Activated gamma-delta T cell (primary cell): Measurements from ENCODE around the gene TMEM51.

Experiments used
- DNase-seq: peaks from one replicate; lab custom pipeline; 2025; lab: John Stamatoyannopoulos, UW

Gene TMEM51

DNA sequence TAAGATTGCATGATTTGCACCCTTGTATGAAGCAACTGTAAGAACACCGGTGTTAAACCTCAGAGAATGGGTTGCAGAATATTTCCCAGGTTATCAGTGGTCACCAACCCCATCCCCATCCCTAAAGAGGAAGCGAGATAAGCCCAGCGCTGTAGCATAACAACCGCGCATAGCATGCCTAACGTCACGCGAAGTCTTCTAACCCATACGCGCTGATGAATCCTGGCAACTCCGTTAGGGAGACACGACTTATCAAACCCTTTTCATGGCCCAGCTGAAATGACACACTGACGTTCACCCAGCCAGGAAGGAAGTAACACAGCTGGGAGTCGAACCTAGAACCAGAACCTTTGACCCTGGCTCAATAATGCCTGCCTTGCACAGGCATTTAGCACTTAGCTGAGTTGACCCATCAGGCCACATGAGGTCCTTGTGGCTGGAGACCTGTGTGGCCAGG lies 24.2 kb downstream of the TMEM51 start:
- DNase-seq: no peak

DNA sequence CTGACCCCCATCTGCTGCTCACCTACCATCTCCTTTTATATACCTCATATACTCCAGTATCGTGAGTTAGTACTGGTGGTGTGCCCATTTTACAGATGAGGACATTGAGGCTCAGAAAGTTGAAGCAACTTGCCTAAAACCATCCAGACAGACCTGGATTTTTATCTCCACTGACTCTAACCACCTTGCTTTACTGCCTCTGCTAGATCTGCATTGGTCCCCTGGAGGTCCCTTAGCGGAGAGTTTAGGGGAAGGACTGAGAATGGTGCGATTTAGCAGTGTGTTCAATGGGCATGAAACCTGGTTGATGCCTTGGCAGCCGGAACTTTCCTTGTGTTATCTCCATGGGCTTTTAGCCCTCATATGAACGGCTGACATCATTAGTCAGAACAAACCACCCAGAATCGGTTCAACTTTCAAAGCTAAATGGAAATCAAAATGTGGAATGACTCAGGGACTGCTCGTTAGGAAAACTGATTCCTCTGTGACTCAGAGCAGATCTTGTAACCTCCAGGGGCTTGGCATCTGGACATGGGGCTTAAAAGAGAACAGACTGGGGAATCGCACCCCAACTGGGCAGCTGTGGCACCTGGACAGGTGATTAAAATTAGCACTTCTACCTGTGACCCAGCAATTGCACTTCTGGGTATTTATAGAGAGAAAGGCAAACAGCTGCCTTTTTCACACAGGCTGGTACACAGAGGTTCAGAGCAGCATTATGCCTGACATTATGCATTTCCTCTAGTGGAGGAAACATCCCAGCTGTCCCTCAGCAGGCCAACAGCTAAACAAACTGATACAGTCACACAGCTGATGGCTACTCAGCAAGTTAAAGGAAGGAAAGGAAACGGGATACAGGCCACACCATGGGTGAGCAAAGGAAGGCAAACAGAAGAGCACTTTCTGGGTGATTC lies 25.3 kb downstream of the TMEM51 start:
- DNase-seq: no peak

DNA sequence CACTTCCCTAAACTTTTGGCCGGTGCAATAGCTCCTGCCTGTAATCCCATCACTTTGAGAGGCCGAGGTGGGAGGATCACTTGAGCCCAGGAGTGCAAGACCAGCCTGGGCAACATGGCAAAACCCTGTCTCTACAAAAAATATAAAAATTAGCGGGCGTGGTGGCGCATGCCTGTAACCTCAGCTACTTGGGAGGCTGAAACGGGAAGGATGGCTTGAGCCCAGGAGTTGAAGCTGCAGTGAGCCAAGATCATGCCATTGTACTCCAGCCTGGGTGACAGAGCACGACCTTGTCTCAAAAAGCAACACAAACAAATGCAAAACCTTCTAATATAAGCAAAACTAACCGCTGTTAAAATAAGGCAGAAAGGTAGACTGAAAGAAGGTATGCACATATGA lies 25.9 kb downstream of the TMEM51 start:
- no peak for DNase-seq

DNA sequence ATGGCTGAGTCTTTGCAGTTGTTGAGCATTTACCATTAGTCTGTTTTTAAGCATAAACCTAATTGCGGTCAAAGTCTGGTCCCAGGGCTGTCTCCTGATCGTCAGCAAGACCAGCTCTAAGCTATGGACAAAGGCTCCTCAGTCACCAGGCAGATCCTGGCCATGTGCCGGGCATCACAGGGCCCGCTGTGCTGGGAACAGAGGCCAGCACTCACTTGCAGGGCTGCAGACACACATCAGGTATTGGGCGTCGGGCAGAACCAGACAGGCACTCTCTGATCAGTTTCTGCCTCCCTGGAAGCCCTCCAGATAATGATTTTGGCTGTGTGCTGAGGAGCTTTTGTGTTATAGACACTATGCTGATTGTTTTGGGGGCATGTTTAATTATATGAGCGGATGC lies 26.6 kb downstream of the TMEM51 start:
- DNase-seq: no peak

DNA sequence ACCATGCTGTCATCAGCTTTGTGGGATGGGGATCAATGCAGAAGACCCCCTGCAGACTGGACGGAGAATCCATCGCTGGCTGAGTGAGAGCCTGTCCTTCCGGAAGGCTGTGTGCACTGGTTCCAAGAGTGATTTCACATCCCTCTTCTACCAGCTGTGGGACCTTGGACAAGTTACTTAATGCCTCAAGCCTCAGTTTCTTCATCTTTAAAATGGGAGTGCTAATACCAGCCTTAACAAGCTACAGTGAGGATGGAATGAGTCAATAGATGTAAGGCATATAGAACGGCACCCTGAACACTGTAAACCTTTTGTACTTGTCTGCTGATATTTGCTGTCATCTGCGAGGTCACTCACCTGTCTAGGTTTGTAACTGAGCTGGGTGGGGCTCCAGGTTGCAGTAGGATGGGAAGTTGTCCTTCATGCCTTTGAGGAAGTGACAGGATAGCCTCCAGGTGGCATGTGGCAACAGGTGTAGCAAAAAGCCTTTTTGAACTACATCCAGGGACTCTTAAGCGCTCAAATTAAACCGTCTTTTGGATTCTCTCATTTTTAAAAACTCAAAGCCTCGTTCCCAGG lies 27.5 kb downstream of the TMEM51 start:
- no peak for DNase-seq

DNA sequence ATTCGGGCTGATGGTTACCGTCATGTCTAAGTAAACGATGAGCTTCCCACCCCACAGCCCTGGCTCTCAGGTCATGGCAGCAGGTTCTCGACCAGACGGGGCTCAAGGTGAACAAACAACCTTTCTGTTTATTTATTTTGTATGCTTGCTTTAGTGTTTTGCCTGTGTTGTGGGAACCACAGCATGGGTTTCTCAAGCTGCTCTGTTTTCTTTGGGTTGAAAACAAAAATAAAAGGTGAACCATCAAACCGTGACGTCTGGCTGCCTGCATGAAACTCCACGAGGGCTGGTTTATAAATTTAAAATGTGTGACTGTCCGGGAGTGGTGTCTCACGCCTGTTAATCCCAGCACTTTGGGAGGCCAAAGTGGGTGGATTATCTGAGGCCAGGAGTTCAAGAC lies 28.0 kb downstream of the TMEM51 start:
- DNase-seq: no peak

DNA sequence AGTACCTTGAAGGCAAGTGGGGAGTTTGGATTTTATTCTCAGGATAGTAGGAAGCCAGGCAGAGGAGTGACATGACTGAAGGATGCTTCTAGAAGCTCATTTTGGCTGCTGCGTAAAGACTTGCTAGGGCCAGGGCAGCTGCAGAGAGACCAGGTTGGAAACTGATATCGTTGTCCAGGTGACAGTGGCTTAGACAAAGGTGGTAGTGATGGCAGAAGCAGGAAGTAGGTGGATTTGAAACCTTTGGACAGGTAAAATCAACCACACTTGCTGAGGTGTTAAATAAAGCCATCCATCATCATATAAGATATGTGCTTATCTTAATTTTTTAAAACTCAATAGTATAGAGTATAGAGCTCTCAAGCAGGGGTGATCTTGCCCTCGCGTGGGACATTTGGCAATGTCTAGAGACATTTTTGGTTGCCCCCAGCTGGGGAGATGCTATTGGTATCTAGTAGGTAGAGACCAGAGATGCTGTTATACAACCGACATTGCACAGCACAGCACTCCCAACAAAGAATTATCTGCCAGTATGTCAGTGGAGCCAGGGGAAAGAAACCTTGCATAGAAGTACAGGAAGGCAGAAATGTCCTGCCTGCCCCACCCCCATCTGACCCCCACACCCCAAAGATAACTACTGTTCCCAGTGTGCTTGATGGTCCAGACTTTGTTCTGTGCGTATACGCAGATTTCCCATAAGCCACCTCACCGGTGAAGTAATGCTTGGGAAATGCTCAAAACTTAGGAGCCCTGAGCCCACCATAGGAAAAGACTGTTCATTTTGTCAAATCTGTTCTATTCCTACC lies 31.1 kb downstream of the TMEM51 start:
- no peak for DNase-seq

DNA sequence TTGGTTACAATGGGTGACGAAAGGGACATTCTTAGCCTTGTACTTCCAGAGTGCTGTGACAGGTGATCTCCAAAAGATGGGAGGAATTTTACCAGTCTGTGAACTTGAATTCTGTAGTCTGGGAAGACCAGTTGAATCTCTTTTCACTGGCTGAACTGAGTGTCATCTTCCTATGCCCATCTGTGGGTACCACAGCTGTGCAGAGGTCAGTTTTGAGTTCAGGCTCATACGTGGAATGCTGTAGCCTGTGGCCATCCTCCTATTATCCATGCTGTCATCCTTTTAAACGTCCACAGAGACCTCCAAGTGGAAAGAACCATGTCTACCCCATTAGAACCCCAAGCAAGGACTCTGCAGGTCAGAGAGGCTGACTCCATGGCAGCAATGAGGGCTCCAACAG lies 32.1 kb downstream of the TMEM51 start:
- DNase-seq: no peak

DNA sequence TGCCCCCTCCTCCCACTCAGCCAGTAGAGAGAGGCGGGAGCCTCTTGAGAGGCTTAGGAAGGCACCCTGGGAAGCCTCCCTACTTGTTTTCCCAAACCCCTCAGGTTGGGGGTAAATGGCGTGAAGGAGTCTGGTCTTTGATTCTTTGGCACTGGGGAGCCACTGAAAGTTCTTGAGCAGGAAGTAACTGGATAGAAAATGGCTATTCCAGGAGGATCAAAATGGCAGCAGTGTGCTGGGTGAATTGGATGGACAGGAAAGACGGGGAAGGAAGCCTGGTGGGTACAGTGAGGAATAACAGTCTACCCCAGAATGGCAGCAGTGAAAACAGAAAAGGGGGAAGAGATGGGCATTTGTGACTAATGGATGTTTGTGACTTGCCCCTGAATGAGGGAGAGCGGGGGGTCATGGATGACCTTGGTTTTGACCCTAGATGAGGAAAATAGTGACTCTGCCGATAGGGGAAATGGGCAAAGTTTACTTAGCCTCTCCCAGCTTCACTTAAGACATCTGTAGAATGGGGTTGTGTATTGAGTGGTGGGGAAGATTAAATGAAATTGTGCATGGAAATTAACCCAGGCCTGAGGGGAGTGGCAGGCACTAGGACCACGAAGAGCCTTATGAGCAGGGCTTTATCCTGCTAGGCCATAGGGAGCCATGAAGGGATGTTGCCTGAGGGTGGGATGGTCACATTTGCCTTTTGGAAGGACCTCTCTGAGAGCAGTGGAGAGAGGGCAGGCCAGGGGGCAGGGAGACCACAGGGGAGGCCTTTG lies 32.7 kb downstream of the TMEM51 start:
- DNase-seq: no peak

DNA sequence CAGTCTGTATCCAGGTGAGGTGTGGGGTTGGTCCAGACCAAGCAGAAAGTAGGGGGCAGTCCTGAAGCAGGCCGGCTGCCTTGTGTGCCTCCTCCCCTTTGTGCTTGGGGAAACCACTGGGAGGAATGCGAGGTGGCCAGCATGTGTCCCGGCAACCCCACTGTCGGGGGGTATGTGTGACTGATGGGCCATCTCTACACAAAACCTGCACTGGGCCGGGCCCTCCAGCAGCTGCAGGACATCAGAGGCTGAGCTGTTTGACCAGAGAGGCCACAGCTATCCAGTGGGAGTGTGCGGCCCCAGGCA lies 33.3 kb downstream of the TMEM51 start:
- DNase-seq: no peak

DNA sequence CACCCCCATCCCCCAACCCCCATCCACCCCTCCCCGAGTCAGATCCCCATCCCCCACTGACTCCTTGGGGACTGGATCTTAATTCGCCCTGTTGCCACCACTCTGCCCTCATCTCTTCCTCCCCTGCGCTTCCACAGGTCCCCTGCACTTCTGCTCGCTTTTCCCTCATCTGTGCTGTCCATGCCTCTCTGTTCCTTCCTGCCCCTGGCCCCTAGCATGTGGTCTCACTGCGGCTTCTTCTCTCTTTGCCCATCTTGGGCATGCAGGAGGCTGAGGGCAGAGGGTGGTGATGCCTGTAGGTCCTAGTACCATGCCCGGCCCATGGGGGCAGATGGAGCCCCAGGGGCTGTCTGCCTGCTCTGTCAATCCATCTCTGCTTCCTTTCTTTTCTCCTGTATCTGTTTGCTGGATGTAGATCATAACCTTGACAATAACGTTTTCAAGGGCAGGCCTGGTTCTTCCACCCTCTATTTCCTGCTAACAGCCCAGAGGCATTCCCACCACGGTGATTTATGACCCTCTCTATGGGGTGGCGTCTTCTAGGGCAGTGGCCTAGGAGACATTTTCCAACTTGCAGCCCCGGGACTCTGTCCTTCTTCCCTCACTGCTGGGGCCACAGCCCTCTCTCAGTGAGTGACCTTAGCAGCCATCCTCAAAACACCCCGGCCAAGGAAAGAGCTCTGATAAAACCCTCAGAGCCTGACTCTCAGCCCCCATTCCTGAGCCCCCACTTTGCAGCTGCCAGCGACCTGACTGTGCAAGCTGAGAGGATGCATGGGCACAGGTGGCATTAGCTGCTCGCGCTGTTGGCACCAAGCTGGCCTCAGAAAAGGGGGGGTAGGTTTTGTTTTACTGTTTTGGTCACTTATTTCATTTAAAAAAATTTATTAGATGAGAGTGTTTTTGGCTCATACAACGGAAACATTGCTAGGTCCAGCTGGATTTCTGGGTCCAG lies 33.9 kb downstream of the TMEM51 start:
- DNase-seq: no peak

DNA sequence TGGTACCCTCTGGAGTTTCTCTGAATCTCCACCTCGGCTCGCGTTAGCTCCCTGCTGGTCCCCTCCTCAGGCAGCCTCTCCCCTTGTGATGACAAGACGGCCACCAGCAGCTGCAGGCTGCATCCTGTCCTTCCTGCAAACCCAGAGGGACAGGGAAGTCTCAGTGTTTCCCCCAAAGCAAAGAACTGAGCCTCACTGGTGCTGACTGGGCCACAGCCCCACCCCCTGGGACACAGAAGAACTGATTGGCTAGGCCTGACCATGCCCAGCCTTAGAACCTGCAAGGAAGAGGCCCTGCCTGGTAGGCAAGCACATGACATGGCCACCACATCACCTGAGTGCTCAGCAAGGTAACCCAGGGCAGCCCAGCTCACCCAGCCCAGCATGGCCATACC lies 34.6 kb downstream of the TMEM51 start:
- DNase-seq: no peak

DNA sequence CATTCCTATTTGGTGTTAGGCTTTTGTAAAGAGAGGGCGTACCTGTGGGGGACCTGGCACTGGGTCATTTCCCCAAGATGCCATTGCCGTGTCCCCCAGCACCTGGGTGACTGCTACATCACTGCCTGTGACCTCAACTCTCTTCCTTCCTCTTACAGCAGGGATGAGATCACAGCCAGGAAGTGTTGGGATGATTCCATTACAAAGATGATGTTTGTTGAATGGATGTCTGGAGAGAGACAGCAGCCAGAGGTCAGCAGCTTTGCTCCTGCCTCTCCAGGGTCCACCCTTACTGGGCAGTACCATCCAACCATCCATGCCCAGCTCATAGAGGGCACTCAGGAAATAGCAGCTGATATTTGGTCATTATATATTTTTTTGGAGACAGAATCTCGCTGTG lies 35.1 kb downstream of the TMEM51 start:
- no peak for DNase-seq

DNA sequence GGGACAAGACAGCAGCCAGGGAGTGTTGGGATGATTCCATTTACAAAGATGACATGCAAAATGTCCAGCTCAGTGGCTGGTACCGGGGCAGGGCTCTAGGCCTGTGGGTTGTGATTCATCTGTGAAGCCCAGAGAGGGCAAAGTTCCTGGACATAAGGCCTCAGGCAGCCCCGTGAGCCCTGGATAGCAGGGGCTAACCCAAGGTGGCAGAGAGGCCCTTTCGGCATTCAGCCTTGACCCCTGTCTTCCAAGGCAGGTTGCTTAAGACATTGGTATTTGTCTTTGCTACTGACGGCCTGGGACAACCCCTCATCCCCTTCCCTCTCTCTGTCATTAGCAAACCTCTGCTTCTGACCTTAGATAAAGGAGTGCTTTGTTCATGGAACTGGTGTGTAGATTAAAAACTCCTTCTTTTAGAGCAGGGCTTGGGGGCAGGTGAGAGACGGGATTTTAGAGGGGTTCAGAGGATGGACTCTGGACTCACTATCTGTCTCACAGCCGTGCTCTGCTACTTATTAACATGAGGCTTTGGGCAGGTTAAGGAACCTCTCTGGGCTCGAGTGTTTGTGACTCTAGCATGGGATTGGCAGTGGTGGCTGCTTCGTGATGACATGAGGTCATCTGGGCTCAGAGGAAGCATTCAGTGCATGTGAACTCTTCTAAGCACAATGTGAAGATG lies 36.3 kb downstream of the TMEM51 start:
- DNase-seq: no peak

DNA sequence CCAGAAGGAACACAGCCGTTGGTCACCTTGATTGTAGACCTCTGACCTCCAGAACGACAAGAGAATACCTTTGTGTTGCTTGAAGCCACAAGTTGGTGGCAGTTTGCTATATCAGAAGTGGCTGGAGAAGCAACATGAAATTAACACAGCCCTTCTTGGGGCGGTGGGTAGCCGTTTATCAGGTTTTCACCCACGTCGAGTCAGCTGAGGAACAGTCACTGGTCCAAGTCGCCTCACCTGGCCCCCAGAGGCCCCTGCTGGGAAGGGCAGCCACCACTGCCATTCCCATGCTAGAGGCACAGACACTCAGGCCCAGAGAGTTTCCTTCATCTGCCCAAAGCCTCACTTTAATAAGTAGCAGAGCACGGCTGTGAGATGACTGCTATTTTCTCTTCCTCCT lies 37.7 kb downstream of the TMEM51 start:
- no peak for DNase-seq

DNA sequence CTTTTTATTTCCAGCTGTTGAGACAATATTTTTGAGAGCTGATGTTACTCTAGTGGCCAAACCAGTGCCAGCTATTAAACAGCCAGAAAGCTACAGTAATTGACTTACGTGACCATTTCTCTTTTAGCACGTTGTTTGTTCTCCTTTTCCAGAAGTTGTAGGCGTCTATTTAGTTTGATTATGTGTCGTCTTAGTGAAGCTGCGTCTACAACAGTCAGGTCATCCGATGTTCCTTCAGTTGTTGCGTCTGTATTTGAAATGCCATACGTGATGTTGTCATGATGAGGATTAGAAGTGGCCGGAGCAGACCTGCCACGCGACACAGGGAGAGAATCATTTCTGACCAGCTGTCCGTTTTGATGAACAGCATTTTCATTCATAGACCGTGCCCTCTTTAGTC lies 38.2 kb downstream of the TMEM51 start:
- no peak for DNase-seq

DNA sequence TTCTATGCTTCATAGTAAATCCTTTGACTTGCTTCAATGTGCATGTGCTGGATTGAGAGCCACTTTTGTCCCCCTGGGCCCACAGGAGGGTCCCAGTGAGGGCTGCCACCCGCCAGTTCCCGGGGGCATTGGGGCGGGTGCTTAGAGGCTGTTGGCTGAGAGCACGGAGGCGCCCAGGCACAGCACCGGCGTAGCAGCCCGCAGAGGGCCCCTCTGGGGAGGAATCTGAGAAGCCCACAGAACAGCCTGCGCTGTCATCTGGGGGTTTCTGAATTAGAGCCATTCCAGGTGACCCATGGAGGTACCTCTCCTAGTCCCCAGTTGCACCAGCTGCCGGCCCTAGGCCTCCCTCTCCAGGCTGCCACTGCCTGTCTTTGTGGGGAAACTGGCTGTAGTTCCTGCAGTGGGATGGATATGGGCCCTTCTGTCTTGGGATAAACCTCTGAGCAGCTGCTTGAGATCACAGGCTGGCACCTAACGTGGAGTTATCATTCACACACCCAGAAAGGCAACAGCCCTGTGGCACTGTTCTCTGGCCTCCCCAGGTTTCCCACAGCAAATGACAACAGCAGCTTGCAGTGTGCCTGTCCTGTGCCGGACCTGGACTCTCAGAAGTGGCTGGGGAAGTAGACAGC lies 39.5 kb downstream of the TMEM51 start:
- DNase-seq: no peak

DNA sequence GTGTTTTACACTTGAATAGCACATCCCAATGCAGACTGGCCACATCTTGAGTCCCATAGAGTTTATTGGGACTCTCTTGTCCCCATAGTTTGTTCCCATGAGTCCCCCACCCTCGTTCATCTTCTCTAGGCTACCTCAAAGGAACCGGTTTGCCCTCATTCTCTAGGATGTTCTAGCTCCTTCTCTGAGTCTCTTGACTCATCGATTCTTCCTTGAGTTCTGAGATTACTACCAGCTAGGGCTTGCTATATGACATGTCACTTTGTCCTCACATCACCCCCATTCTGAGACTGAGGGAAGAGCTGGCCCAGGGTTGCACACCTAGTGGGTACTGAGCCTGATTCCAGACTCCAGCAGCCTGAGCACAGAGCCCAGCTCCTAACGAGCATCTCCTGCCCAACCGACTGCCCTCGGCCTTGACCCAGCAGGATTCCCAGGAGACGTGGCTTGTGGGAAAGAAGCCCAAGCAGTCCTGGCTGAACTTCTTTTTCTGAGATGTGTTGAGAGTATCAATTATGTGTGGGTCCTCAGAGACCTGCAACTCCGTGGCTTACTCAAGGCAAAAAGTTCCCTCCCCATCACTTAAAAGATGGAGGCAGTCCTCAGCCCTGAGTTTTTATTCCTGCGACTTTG lies 42.0 kb downstream of the TMEM51 start:
- DNase-seq: no peak

DNA sequence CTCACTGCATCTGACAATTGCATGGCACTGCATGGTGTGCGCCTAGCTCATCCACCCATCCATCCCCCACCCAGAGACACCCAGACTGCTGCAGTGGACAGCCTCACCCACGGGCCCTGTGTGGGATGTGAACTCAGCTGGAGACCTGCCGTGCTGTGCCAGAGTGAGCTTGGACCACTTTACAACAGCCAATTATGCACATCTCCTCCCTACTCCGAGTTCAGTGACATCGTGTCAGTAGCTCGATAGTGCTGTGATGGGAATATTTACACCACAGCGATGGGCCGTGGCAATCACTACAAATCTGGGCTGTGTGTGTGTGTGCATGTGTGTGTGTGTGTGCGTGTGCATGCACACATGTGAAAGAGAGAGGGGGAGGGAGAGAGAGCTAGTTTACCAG lies 42.5 kb downstream of the TMEM51 start:
- no peak for DNase-seq
